HEK293T (cell line): ENCODE measurements around the gene LGALS7.

Experiments used
- BHLHE40 ChIP-seq: fragments of 450-650 bp; IDR thresholded peaks from 2 replicates; pipeline ENCODE4 v1.6.1; 2016; ENCODE audit warnings: mild to moderate bottlenecking, moderate library complexity, borderline replicate concordance
- CTBP1 ChIP-seq: fragments of 450-650 bp; IDR thresholded peaks from 2 replicates; pipeline ENCODE4 v1.6.1; 2016; ENCODE audit warnings: borderline replicate concordance
- ELF4 ChIP-seq: fragments of 450-650 bp; IDR thresholded peaks from 2 replicates; pipeline ENCODE4 v1.6.1; 2017; ENCODE audit warnings: antibody characterized with exemption
- FOXA1 ChIP-seq: fragments of 450-650 bp; IDR thresholded peaks from 2 replicates; pipeline ENCODE4 v1.6.1; 2016; ENCODE audit warnings: mild to moderate bottlenecking
- FOXK2 ChIP-seq: fragments of 450-650 bp; IDR thresholded peaks from 2 replicates; pipeline ENCODE4 v1.6.1; 2016; ENCODE audit warnings: mild to moderate bottlenecking
- FOXM1 ChIP-seq: fragments of 450-650 bp; IDR thresholded peaks from 2 replicates; pipeline ENCODE4 v1.6.1; 2017; ENCODE audit warnings: mild to moderate bottlenecking, borderline replicate concordance
- HDGF ChIP-seq: fragments of 450-650 bp; IDR thresholded peaks from 2 replicates; pipeline ENCODE4 v1.6.1; 2017; ENCODE audit warnings: antibody characterized with exemption, borderline replicate concordance
- SP1 ChIP-seq: fragments of 450-650 bp; IDR thresholded peaks from 2 replicates; pipeline ENCODE4 v1.6.1; 2017
- SUZ12 ChIP-seq: fragments of 450-650 bp; IDR thresholded peaks from 2 replicates; pipeline ENCODE4 v1.6.1; 2016; ENCODE audit warnings: mild to moderate bottlenecking
- TARDBP ChIP-seq: fragments of 450-650 bp; IDR thresholded peaks from 2 replicates; pipeline ENCODE4 v1.6.1; 2016
- TF ChIP-seq, protein P1 (sequence below): fragments of 450-650 bp; IDR thresholded peaks from 2 replicates; pipeline ENCODE4 v1.6.1; 2016

DNA sequence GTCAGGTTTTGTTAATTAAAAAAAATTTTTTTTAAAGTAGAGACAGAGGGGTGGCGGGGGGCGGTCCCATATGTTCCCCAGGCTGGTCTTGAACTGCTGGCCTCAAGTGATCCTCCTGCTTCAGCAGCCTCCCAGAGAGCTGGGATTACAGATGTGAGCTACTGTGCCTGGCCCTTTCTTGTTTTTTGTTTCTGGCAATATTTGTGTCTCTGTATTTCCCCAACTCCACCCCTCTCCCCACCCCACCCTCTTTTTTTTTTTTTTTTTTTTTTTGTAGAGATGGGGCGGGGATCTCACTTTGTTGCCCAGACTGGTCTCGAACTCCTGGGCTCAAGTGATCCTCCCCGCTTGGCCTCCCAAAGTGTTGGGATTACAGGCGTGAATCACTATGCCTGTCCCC is 28.4 kb downstream of the LGALS7 start:
- TF ChIP-seq HDGF, result no peak
- TF ChIP-seq CTBP1, result no peak
- no peak for TF ChIP-seq TARDBP
- TF ChIP-seq, protein P1, sequence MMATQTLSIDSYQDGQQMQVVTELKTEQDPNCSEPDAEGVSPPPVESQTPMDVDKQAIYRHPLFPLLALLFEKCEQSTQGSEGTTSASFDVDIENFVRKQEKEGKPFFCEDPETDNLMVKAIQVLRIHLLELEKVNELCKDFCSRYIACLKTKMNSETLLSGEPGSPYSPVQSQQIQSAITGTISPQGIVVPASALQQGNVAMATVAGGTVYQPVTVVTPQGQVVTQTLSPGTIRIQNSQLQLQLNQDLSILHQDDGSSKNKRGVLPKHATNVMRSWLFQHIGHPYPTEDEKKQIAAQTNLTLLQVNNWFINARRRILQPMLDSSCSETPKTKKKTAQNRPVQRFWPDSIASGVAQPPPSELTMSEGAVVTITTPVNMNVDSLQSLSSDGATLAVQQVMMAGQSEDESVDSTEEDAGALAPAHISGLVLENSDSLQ, result no peak
- no peak for TF ChIP-seq ELF4
- TF ChIP-seq FOXM1, result no peak
- TF ChIP-seq FOXA1, result no peak
- TF ChIP-seq SUZ12, result no peak
- no peak for TF ChIP-seq SP1
- no peak for TF ChIP-seq BHLHE40
- no peak for TF ChIP-seq FOXK2
